Heart right ventricle (tissue), 16 donors: ENCODE results near the gene UBTF. TPM values are rescaled to one million over a fixed set of nuclear protein-coding genes. Genes with fewer than 3 reads are reported as not detected.

Experiments used
- ATAC-seq, 8 donors: fragments of 200-7000 bp; cut with Tn5 transposase; one replicate each; pipeline ENCODE4 v1.9.1; 2020; ENCODE audit warnings: mild to moderate bottlenecking in 8 of 8, moderate library complexity in 8 of 8, moderate number of reproducible peaks in 1 of 8
- DNase-seq, 2 donors: peaks; one replicate each; pipeline ENCODE4 v3.0.0-alpha.2; 2020
- H3K27ac ChIP-seq, 10 donors: fragments of 200-600 bp; sonication (generic) in 2 of 10; one replicate each; pipeline versions ENCODE4 v1.5.0 to v1.8.0; 2020 to 2022; ENCODE audit warnings: mild to moderate bottlenecking in 3 of 10
- H3K27me3 ChIP-seq, 7 donors: fragments of 200-600 bp; one replicate each; pipeline ENCODE4 v1.8.0; 2021 to 2022; ENCODE audit warnings: mild to moderate bottlenecking in 2 of 7
- H3K36me3 ChIP-seq, 9 donors: fragments of 200-600 bp; sonication (generic) in 1 of 9; one replicate each; pipeline versions ENCODE4 v1.5.0 to v1.8.0; 2020 to 2022; ENCODE audit warnings: mild to moderate bottlenecking in 2 of 9
- H3K4me1 ChIP-seq, 9 donors: fragments of 200-600 bp; sonication (generic) in 1 of 9; one replicate each; pipeline versions ENCODE4 v1.5.0 to v1.8.0; 2020 to 2022; ENCODE audit warnings: mild to moderate bottlenecking in 4 of 9
- H3K4me3 ChIP-seq, 10 donors: fragments of 200-600 bp; sonication (generic) in 2 of 10; one replicate each; pipeline versions ENCODE4 v1.5.0 to v1.8.0; 2020 to 2022; ENCODE audit warnings: mild to moderate bottlenecking in 7 of 10, moderate library complexity in 2 of 10
- H3K9me3 ChIP-seq, 11 donors: fragments of 200-600 bp in 10 of 11; sonication (generic) in 2 of 11; one replicate each; pipeline versions ENCODE4 v1.5.0 to v1.8.0; 2013 to 2022; ENCODE audit warnings: mild to moderate bottlenecking in 2 of 11, control low read depth in 1 of 11, moderate library complexity in 1 of 11
- CTCF ChIP-seq, 9 donors: fragments of 200-600 bp; sonication (generic) in 2 of 9; IDR thresholded peaks; one replicate each; pipeline versions ENCODE4 v1.5.0 to v1.8.0; 2021 to 2022; ENCODE audit warnings: antibody characterized with exemption in 9 of 9, mild to moderate bottlenecking in 5 of 9, moderate library complexity in 1 of 9
- WGBS, 2 donors: extraction: QIAGEN DNeasy Blood & Tissue Kit; methylation state at CpG; one replicate each; pipeline ENCODE4 v1.1.7; 2013; ENCODE audit warnings: inconsistent platforms in 1 of 2; 5-methylcytosine and 5-hydroxymethylcytosine counted together
- intact Hi-C, 10 donors: fragments of 100-400 bp; cut with DNase I; formaldehyde crosslinking; loops; one replicate each; pipeline versions ENCODE4 v1.11.1 to v1.14.2; 2022
- polyA plus RNA-seq, 2 donors: library from polyadenylated mRNA; stranded (reverse); fragments of 200-250 nt; gene quantifications; one replicate each; pipeline ENCODE4 v1.2.3, GENCODE V29; 2013
- total RNA-seq, 10 donors: library from RNA; stranded (reverse); fragmentation: NEBNext Ultra II Directional in 3 of 10; extraction: Animal tissue kit (Norgen Biotek cat#: 25700) in 3 of 10; gene quantifications; one replicate each; pipeline versions ENCODE4 v1.2.1 to v1.2.4, GENCODE V29; 2021 to 2023
- donor health status: Arrhythmogenic right ventricular cardiomyopathy.
- donor health status: ischemic (EF 13 %, LVEDD 7.1; RV severe dilation, severe dysfunction).
- donor health status: healthy with polysubstance abuse.
- donor health status: DM: no; HTN: yes; CAD: no.
- donor health status: DM: no; HTN: no; CAD: no.
- donor health status: ischemic (EF 25% LVEDD 6.9; RV normal size, moderate dysfunction).
- donor health status: ischemic (EF 25% LVEDD 5.7; RV mildly dilated, moderate dysfunction).
- donor health status: healthy.
- donor health status: DM: yes; HTN: yes; CAD: no.
- donor health status: Ischemic cardiomyopathy.
- donor health status: ischemic (EF 35%, LVEDD 5.7; RV mildly dilated, moderate dysfunction).
- donor health status: nonischemic (EF 11% LVEDD 7.7; RV severe dilation, severe dysfunction).
- donor health status: DM: yes; HTN: yes; CAD: no.
- donor health status: PGD.
- donor health status: ischemic (EF 29% LVEDD 5.4; RV normal size, mild dysfunction).
- donor health status: nonischemic (EF 23%, LVEDD 6.1; RV moderate dilation, normal function).

Gene UBTF
- total and polyA plus RNA-seq, 12 donors: 30.8 to 56.3 (median 40.9) TPM

GRCh38 chr17:44221862-44222111 is 2.3 kb upstream of the UBTF start:
- Histone ChIP-seq H3K27ac (peak overlapping the region; percentile 98 to 100 (median 100)), H3K36me3 (peaks cover 0 to 7% (median 0%) of the 10 kb centered on the region in 9 donors), H3K4me1 (peaks cover 11 to 44% (median 40%) of the 10 kb centered on the region in 9 donors), H3K9me3 (no peaks in the 10 kb centered on the region), H3K27me3 (no peaks in the 10 kb centered on the region), H3K4me3 (peak overlapping the region; percentile 47 to 98 (median 92))
- TF ChIP-seq CTCF (IDR thresholded peaks at IDR 0.05): no peak
- ATAC-seq (no peak), DNase-seq (peak in 1 of 2 donors; percentile 47)
- intact Hi-C loops: loop anchor here in 6 of 10 donors (1.0 to 10.0 kb wide), 6 partner anchors 53 to 104 kb away; partner anchors contain the start of gene SLC25A39 (in 3 of the 6)
- WGBS, 2 donors: 0 to 1% methylated on average over 17 of the region's 17 CpGs

DNA sequence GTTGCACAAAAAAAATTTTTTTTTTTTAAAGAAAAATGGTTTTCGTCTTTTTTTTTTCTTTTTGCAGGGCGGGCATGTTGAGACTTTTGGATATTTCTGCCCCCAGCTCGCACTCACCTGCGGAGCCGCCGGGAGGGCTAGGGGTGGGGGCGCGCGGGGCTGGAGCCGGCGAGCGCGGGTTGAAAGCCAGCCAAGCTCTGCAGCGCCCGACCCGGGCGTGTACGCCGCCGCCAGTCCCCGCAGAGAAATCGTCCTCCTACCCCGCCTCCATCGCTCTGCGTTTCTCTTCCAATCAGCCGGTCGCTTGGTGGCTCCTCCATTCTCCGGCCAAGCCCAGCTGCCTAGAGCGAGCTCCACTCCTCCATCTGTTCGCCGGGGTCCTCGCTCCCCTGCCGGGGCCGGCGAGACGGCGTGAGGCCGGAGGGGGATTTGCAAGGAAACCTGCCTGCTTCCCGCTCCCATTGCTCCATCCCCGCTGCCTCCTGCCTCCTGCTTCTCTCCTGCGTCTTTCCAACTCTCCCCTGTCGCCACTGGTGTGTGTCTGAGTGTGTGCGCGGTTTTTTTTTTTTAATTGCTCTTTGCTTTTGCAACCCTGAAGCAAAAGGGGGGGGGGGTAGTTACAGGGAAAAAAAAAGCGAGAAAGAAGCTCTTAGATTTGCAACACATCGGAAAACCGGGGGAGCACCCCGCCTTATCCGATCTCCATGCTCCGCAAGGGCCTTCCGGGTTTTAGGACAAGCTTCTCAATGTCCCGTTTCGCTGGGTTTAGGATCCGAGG is 1.8 kb upstream of the UBTF start:
- H3K36me3 ChIP-seq: peaks cover 0 to 12% (median 5%) of the 10 kb centered on the region in 9 donors
- H3K9me3 ChIP-seq: no peaks in the 10 kb centered on the region
- DNase-seq: peak; percentile 84 to 86
- H3K27me3 ChIP-seq: no peaks in the 10 kb centered on the region
- 0% methylated on average over 54 of the region's 54 CpGs for WGBS, 2 donors
- H3K27ac ChIP-seq: peak overlapping the region; percentile 98 to 100 (median 100)
- peak; percentile 23 to 69 (median 53) for ATAC-seq
- H3K4me3 ChIP-seq: peak overlapping the region; percentile 47 to 98 (median 92)
- TF ChIP-seq CTCF (IDR thresholded peaks at IDR 0.05): peak in 2 of 9 donors; percentile 4 to 11
- H3K4me1 ChIP-seq: peaks cover 11 to 49% (median 45%) of the 10 kb centered on the region in 9 donors
- intact Hi-C loops: loop anchor here in 5 of 10 donors (1.0 to 10.0 kb wide), 5 partner anchors 54 to 104 kb away; partner anchors contain the start of gene SLC25A39 (in 3 of the 5)

DNA sequence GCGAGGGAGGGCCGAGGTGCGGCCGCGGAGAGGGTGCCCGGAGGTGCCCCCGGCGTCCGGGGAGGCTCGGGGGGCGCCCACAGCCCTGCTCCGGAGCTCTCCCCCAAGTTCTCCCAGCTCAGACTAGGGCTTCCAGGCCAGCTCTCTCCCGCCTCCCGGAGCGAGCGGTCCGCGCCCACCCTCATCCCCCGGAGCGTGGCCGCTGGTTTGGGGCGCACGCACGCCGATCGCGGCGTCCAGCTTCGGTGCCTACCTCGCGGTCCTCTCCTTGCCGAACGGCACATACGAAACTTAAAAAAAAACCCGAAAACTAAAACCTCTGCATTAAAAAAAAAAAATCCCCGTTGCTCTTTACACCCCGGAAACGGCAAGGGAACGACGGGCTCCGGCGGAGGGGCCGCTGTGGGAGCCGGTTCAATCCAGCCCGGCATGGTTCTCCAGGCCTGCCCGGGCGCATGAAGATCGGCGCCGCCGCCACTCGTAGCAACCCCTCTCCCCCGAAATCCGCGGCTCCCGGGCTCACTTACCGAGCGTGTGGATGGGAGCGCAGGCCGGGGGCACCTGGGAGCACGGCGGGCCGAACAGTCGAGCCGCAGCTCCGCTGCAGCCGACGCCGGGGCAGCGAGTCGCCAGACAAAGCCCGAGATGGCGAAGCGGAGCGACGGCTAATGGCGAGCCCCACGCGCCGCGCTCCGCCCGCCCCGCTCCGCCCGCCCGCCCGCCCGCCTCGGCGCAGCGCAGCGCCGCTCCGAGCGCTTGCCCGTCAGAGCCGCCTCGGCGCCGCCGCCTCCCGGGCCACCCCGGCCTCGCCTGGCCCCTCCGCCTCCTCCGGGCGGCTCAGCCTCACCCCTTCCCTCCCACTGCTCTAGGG is 973 bp upstream of the UBTF start:
- peaks cover 11 to 56% (median 49%) of the 10 kb centered on the region in 9 donors for H3K4me1 ChIP-seq
- peak overlapping the region; percentile 80 to 98 (median 92) for H3K4me3 ChIP-seq
- intact Hi-C loops: loop anchor here in 5 of 10 donors (1.0 to 10.0 kb wide), 5 partner anchors 54 to 104 kb away; partner anchors contain the start of gene SLC25A39 (in 3 of the 5)
- 0 to 1% methylated on average over 90 to 107 of the region's 108 CpGs for WGBS, 2 donors
- peak; percentile 43 to 64 for DNase-seq
- no peaks in the 10 kb centered on the region for H3K9me3 ChIP-seq
- no peak for TF ChIP-seq CTCF (IDR thresholded peaks at IDR 0.05)
- peaks cover 0 to 20% (median 13%) of the 10 kb centered on the region in 9 donors for H3K36me3 ChIP-seq
- no peaks in the 10 kb centered on the region for H3K27me3 ChIP-seq
- ATAC-seq: peak; percentile 12 to 30 (median 24)
- peak overlapping the region; percentile 98 to 100 (median 100) for H3K27ac ChIP-seq

GRCh38 chr17:44219108-44219615 is 313 bp downstream of the UBTF start:
- intact Hi-C loops: loop anchor here in 4 of 10 donors (1.0 to 5.0 kb wide), 4 partner anchors 32 to 108 kb away; partner anchors contain the start of genes SLC25A39 (in 2 of the 4) and TMUB2 (in 1 of the 4)
- WGBS, 2 donors: 1% methylated on average over 55 to 66 of the region's 73 CpGs
- H3K4me3 ChIP-seq: peak overlapping the region; percentile 64 to 98 (median 92)
- peaks cover 0 to 33% (median 26%) of the 10 kb centered on the region in 9 donors for H3K36me3 ChIP-seq
- peaks cover 11 to 56% (median 44%) of the 10 kb centered on the region in 9 donors for H3K4me1 ChIP-seq
- TF ChIP-seq CTCF (IDR thresholded peaks at IDR 0.05): peak; percentile 36 to 58 (median 43)
- peak overlapping the region; percentile 98 to 100 (median 100) for H3K27ac ChIP-seq
- H3K9me3 ChIP-seq: no peaks in the 10 kb centered on the region
- no peaks in the 10 kb centered on the region for H3K27me3 ChIP-seq
- ATAC-seq (peak in 5 of 8 donors; percentile 3 to 38 (median 29)), DNase-seq (peak in 1 of 2 donors; percentile 68)
